HL-60 (cell line): Measurements from ENCODE around the gene SCAI.

Experiments
- DNase-seq, 2 experiments: peaks; one replicate each; pipeline ENCODE4 v3.0.0-alpha.2; 2010 to 2020; ENCODE audit warnings: low read depth in 1 of 2, low spot score in 1 of 2
- H3K27ac ChIP-seq: fragments of 250-450 bp; sonication (Bioruptor Pico); replicated peaks from 2 replicates; pipeline ENCODE4 v1.5.1; 2020; ENCODE audit warnings: mild to moderate bottlenecking, moderate library complexity
- H3K27me3 ChIP-seq: fragments of 250-450 bp; sonication (Bioruptor Pico); 2 replicates; pipeline ENCODE4 v1.5.1; 2021; ENCODE audit warnings: mild to moderate bottlenecking, moderate library complexity; ENCODE audit not compliant: insufficient read depth, poor library complexity, severe bottlenecking
- H3K4me3 ChIP-seq: replicated peaks from 2 replicates; pipeline ENCODE4 v1.5.1; 2011; ENCODE audit warnings: mild to moderate bottlenecking, control low read depth, low read length; ENCODE audit not compliant: insufficient read depth
- CTCF ChIP-seq: IDR thresholded peaks from one replicate; pipeline ENCODE4 v1.5.1; 2011; ENCODE audit warnings: low read length, control low read depth, inconsistent platforms; ENCODE audit not compliant: insufficient read depth
- GABPA ChIP-seq: IDR thresholded peaks from 2 replicates; pipeline ENCODE4 v1.6.1; 2012; ENCODE audit warnings: low read depth
- POLR2AphosphoS5 ChIP-seq: IDR thresholded peaks from 2 replicates; pipeline ENCODE4 v1.6.1; 2012; ENCODE audit warnings: low read depth
- REST ChIP-seq: IDR thresholded peaks from 2 replicates; pipeline ENCODE4 v1.6.1; 2012; ENCODE audit warnings: low read depth; ENCODE audit not compliant: insufficient replicate concordance
- SPI1 ChIP-seq: IDR thresholded peaks from 2 replicates; pipeline ENCODE4 v1.6.1; 2012; ENCODE audit warnings: low read depth, mild to moderate bottlenecking, borderline replicate concordance

SCAI gene

GRCh38 chr9:125137200-125137599 is 6.1 kb downstream of the SCAI start:
- DNase-seq, result no peak
- TF ChIP-seq SPI1 (no peak), CTCF (no peak), REST (no peak), POLR2AphosphoS5 (no peak), GABPA (no peak)
- Histone ChIP-seq H3K27ac (no peak overlapping the region), H3K27me3 (no peaks in the 10 kb centered on the region), H3K4me3 (no peak overlapping the region)

GRCh38 chr9:125134976-125135375 is 8.4 kb downstream of the SCAI start:
- H3K27me3 ChIP-seq, result no peaks in the 10 kb centered on the region
- H3K4me3 ChIP-seq, result no peak overlapping the region
- DNase-seq, result no peak
- H3K27ac ChIP-seq, result no peak overlapping the region
- TF ChIP-seq REST (no peak), POLR2AphosphoS5 (no peak), GABPA (no peak), SPI1 (no peak), CTCF (no peak)

GRCh38 chr9:125133403-125134329 is 9.7 kb downstream of the SCAI start:
- Histone ChIP-seq H3K27ac (no peak overlapping the region), H3K4me3 (no peak overlapping the region), H3K27me3 (no peaks in the 10 kb centered on the region)
- no peak for DNase-seq
- no peak for TF ChIP-seq CTCF
- no peak for TF ChIP-seq REST
- TF ChIP-seq POLR2AphosphoS5, result no peak
- TF ChIP-seq SPI1, result no peak
- no peak for TF ChIP-seq GABPA
